GM06990 (cell line): ENCODE data around the gene LRMDA.

ENCODE experiments used
- DNase-seq: peaks from one replicate; pipeline ENCODE4 v3.0.0-alpha.2; 2011; ENCODE audit not compliant: insufficient read length; ENCODE audit errors: extremely low read depth
- H3K27me3 ChIP-seq: replicated peaks from 2 replicates; pipeline ENCODE4 v1.6.0; 2011; ENCODE audit warnings: low read length; ENCODE audit not compliant: control insufficient read depth, insufficient read depth
- H3K36me3 ChIP-seq: 2 replicates; pipeline ENCODE4 v1.5.1; 2011; ENCODE audit warnings: low read length; ENCODE audit not compliant: control insufficient read depth, insufficient read depth
- H3K4me3 ChIP-seq: replicated peaks from 2 replicates; pipeline ENCODE4 v1.5.1; 2011; ENCODE audit warnings: low read depth, mild to moderate bottlenecking, control low read depth, low read length
- TF ChIP-seq, protein P1 (sequence below): IDR thresholded peaks from 2 replicates; pipeline ENCODE4 v1.5.1; 2011; ENCODE audit warnings: low read length, control low read depth, mild to moderate bottlenecking, inconsistent platforms; ENCODE audit not compliant: insufficient read depth, poor library complexity, severe bottlenecking

LRMDA gene

DNA sequence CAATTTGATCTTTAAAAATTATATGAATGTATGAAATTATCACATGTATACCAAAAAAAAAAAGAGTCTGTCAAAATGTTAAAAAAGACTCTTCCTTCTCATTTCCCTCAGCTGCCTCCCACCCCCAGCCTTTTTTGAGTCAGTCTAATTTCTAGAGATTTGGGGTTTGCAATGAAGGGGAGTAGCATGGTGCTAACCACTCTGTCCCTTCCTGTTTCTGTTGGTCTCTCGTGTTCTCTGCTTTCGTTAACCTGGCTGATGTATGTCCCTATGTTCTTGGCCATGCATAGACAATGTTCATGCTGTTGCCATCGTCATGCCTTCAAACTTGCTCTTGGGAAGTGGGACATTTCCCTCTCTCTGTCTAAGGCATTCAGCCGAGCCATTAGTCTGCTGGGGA lies 474.1 kb downstream of the LRMDA start:
- TF ChIP-seq, protein P1, sequence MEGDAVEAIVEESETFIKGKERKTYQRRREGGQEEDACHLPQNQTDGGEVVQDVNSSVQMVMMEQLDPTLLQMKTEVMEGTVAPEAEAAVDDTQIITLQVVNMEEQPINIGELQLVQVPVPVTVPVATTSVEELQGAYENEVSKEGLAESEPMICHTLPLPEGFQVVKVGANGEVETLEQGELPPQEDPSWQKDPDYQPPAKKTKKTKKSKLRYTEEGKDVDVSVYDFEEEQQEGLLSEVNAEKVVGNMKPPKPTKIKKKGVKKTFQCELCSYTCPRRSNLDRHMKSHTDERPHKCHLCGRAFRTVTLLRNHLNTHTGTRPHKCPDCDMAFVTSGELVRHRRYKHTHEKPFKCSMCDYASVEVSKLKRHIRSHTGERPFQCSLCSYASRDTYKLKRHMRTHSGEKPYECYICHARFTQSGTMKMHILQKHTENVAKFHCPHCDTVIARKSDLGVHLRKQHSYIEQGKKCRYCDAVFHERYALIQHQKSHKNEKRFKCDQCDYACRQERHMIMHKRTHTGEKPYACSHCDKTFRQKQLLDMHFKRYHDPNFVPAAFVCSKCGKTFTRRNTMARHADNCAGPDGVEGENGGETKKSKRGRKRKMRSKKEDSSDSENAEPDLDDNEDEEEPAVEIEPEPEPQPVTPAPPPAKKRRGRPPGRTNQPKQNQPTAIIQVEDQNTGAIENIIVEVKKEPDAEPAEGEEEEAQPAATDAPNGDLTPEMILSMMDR: no peak
- Histone ChIP-seq H3K36me3 (no peaks in the 10 kb centered on the region), H3K4me3 (no peak overlapping the region), H3K27me3 (no peaks in the 10 kb centered on the region; the same call in 1 of the 2 replicates)
- DNase-seq: no peak

DNA sequence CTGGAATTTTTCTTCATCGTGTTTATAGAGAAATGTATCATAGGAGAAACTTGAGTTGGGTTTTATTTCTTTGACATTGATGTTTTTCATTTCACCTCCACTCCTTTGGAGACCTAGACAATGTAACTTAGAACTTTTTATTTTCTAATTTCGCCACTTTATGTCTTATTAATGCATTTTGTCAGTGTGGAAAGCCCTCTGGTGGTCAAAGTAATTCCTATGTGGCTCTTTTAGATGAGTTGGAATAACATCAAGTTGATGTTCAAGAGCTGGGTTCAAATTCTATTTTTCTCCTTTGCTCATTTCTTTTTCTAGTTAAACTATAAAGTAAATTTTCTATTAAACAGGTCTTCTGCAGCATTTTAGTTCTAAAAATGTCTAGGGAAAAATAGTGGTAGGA lies 478.6 kb downstream of the LRMDA start:
- no peaks in the 10 kb centered on the region for H3K36me3 ChIP-seq
- H3K27me3 ChIP-seq: no peaks in the 10 kb centered on the region; the same call in 1 of the 2 replicates
- DNase-seq: no peak
- TF ChIP-seq, protein P1: peak; percentile 21
- H3K4me3 ChIP-seq: no peak overlapping the region

DNA sequence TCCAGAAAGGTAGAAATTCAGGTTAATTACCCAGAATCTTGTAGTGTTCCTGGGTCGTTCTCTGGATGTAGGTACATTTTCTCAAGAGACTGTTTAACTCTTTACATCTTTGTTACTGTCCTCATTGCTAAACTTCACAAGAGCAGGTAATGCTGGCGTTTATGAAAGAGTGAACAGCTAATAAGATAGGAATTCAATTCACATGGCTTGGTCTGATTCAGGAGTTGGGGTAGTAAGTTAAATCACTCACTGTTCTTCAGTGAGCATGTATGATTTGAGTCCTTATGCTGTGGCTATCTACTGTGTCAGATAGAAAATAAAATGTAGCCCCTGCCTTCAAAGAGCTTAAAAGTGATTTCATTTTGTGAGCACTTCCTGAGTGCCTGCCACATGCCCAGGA lies 480.0 kb downstream of the LRMDA start:
- no peaks in the 10 kb centered on the region for H3K36me3 ChIP-seq
- TF ChIP-seq, protein P1: no peak

DNA sequence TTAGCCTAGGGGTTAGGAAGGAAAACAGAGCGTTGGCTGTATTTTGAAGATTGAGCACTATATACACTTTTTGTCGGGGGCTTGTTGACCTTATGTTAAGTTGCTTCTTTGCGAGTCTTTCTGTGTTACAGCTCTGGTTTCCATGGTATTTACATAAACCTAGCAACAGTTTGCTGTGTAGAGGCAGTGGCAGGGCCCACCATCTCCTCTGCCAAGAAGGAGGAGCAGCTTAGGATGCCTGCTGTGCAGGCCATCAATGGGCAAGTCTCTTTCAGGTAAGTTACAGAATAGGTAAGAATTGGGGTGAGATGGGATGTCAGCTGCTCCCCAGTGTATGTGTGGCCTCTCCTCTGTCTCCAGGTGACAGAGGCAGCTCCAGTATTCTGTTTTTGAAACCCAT lies 485.5 kb downstream of the LRMDA start:
- no peak for DNase-seq
- TF ChIP-seq, protein P1: no peak

More for the DNA sequence above, 480.0 kb downstream of the LRMDA start:
- Histone ChIP-seq H3K27me3 (no peaks in the 10 kb centered on the region; the same call in none of the 2 replicates), H3K4me3 (no peak overlapping the region)
- DNase-seq: no peak

DNA sequence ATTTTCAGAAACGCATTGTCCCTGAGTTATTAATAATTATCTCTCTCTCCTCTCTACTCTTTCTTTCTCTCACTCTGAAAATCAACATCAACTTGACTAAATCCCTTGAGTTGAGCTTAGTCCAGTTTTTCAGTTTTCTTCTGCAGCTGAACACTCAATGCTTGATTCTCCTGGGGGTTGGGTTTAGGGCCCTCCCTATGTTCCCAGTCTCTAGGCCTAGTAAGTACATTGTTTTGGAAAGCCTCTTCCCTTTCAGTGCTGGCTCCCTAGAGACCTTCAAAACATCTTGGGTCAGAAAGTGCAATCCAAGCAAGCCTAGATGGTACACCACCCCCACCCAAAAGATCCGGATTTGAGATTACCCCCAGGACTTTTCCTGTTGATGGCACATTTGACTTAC lies 488.5 kb downstream of the LRMDA start:
- Histone ChIP-seq H3K27me3 (no peaks in the 10 kb centered on the region; the same call in 1 of the 2 replicates), H3K36me3 (no peaks in the 10 kb centered on the region), H3K4me3 (no peak overlapping the region)
- TF ChIP-seq, protein P1: no peak
- DNase-seq: no peak

More for the DNA sequence above, 485.5 kb downstream of the LRMDA start:
- Histone ChIP-seq H3K4me3 (no peak overlapping the region), H3K36me3 (no peaks in the 10 kb centered on the region), H3K27me3 (no peaks in the 10 kb centered on the region; the same call in 1 of the 2 replicates)

DNA sequence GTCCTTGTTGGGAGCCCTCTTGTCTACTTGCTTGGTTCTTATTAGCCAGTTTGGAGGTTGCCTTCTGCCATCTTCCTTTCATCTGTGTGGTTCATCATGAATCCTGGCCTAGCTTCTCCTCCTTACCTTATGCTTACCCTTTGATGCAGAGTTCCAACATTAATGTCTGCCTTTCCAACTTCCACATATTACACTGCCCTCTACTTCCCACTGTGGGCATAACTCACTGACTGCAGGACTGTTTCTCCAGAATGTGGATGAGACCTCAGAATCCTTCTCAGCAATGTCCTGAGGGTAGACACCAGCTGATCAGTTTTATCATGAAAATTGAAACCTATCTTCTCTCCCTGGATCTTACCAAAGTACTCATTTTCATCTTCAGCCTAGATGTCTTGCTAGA lies 491.0 kb downstream of the LRMDA start:
- Histone ChIP-seq H3K27me3 (no peaks in the 10 kb centered on the region; the same call in 1 of the 2 replicates), H3K4me3 (no peak overlapping the region), H3K36me3 (no peaks in the 10 kb centered on the region)
- TF ChIP-seq, protein P1: no peak
- no peak for DNase-seq
